ENCODE results near the gene LIMS4.
"Not testable (repeated sequence)": the region's sequence is repeated elsewhere in the genome, so short reads cannot be mapped to it uniquely, and the experiment has no call there.

LIMS4 gene

DNA sequence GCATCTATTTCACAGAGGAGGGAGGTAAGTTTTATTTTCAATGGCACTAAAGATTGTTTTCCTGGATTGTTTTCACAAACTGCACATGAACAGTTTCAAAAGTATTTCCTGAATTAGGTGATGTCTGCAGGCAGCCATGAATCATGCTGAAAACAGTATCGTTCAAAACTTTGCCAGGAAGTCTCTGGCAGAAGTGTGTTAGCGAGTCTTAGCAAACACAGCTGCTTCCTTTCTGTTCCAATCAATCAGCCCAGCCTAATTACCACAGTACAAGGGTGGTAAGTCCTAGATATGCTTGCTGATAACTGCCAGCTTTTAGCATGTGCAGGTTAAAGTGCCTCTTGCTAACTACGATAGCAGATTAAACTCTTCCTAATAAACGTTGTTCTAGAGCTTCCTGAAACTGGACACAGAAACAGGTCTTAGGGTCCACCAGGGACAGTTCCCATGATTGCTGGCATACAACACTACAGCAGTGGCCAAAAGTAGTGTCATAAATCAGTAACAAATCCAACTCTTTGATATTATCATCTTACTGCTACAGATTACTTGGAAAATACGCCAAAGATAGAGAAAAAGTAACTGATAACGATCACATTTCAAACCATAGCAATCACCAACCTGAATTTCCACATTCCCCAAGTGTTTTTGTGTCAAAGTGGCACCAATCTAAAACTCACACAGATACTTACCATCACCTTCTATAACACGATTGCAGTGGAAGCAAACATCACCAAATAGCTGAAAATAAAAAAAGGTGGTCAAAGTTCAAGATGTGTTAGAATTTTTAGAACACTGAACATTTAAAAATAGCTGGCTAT is 23.3 kb downstream of the LIMS4 start:
- not testable (repeated sequence) for DNase-seq

DNA sequence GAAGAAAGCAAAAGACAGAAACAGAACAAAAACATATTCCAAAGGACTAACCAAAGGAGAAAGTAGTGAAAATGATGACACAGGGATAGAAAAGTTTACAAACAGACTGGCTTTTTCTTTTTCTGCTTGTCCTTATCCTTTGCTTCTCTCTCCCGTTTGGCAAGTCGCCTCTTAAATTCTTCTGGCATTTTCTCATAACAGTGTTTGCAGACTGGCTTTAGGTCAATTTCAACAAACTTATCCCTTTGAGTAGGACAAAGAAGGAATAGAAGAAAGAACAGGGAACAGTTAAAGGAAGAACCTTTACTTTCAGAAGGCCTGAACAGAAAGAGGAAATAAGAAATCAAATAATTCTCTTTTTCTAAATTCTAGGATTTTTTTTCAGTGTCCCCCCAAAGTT is 26.0 kb downstream of the LIMS4 start:
- DNase-seq: not testable (repeated sequence)

DNA sequence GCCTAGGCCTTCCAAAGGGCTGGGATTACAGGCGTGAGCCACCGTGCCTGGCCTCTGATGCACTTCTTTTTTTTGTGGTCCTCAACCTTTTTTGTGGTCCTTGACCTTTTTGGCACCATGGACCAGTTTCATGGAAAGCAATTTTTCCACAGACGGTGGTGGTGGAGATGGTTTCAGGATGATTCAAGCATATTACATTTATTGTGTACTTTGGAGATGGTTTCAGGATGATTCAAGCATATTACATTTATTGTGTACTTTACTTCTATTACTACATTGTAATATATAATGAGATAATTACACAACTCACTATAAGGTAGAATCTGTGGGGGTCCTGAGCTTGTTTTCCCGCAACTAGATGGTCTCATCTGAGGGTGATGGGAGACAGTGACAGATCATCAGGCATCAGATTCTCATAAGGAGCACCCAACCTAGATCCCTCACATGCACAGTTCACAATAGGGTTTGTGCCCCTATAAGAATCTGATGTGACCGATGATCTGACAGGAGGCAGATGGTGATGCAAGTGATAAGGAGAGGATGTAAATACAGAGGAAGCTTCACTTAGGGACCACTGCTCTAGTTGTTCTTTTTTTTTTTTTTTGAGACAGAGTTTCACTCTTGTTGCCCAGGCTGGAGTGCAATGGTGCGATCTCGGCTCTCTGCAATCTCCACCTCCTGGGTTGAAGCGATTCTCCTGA is 29.2 kb downstream of the LIMS4 start:
- not testable (repeated sequence) for DNase-seq

DNA sequence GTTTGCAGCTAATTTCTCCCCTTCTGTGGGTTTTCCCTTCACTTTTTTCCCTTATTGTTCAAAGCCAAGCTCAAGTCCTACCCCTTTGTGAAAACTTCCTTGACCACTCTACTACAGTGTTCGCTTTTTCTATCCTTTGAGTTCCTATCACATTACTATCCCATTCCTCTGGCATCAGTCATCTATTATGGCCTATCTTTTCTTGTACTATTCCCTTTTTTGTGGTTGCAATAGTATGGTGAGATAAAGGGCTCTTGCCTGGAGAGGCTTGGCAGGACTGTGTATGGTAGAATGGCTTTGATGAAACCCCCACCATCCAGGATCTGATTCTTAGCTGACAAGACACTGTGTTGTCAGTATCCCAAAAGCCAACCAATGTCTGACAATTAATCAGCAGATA is 30.7 kb downstream of the LIMS4 start:
- not testable (repeated sequence) for DNase-seq

DNA sequence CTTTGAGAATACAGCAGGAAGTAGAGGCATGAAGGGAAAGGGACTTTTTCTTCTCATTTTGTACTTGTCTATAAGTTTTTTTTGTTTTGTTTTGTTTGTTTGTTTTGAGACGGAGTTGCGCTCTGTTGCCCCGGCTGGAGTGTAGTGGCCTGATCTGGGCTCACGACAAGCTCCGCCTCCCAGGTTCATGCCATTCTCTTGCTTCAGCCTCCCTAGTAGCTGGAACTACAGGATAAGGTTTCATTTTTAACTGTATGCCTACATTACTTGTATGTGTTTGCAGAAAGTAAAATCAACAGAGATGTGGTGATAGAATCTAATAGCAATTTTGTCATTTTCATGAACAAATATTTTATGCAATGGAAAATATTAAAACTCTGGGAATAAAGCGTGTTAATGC is 38.1 kb downstream of the LIMS4 start:
- not testable (repeated sequence) for DNase-seq

DNA sequence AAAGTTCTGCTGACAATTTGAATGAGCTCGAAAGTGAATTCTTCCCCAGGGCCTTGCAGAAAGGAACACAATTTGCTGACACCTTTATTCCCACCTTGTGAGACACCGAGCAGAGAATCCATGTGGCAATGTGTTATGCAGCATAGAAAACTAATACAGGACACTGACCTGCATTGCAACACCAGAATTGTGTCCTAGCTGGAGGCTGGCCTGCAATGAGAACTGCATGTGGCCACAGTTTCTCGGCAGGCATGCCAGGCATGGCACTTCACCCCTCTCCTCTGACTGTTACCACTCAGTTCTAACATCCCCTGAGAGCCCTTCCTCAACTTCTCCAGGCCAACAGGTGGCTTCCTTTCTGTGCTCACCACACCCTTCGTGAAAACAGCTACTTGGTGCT is 46.9 kb downstream of the LIMS4 start:
- DNase-seq: not testable (repeated sequence)

DNA sequence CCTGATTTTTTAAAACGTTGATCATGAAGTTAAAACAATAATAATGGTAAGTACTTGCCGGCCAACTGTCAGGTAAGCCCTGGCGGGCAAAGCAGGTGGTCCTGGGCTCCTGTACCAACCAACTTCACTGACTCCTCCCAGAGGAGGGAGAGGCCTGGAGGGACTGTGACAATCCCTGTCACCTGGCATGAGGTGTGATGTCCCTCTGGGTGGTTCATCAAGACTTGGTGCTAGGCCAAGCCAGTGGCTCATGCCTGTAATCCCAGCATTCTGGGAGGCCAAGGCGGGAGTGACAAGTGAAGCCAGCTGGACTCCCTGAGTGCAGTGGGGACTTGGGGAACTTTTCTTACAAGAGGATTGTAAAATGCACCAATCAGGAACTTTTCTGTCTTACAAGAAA is 48.2 kb downstream of the LIMS4 start:
- DNase-seq: not testable (repeated sequence)

DNA sequence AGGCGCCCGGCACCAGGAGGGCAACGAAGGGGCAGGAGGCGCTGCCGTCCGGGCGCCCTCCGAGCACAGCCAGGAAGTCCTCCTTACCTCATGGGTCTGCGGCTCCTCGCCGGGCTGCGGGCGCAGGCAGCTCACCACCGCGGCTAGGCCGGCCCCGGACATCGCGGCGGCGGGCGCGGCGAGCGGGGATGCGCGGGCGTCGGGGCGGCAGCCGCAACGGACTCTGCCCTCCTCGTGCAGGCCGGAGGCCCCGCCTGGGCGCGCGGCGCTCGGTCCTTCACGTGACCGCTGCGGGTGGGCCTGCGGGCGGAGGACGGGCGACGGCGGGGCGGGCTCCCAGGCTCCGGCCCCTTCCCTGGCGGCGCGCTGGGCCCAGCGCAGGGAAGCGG is 49.0 kb downstream of the LIMS4 start:
- not testable (repeated sequence) for DNase-seq

DNA sequence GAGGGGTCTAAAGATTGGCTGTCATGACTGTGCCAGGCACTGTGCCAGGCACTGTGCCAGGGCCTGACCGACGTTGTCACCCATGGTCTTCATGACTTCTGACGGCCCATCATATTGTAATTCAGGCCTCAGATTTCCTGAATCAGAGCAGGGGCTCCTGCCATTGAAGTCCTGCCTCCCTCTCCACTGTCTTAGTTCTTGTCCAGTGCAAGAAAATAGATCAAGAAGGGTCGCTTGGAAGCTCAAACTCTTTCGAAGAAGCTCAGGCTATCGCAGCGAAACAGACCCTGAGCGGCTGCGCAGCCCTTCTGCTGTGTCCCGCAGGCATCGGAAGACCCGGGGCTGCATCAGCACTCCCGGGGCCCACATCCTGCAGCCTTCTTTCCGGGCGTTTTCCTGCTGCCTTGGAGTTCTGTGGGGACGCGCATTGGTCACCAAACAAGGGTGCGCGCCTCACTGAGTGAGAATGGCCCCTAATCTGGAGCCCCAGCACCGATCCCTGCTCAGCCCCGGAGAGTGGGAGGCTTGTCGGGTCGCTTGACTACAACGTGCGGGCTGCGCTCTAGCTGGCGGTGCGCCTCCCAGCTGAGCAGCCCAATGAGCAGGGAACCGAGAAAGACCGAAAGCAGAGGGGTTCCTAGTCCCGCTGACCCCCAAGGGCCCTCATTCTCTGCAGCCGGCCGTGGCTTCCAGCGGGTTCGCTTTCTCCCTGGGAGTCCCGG is 49.6 kb downstream of the LIMS4 start:
- DNase-seq: not testable (repeated sequence)

DNA sequence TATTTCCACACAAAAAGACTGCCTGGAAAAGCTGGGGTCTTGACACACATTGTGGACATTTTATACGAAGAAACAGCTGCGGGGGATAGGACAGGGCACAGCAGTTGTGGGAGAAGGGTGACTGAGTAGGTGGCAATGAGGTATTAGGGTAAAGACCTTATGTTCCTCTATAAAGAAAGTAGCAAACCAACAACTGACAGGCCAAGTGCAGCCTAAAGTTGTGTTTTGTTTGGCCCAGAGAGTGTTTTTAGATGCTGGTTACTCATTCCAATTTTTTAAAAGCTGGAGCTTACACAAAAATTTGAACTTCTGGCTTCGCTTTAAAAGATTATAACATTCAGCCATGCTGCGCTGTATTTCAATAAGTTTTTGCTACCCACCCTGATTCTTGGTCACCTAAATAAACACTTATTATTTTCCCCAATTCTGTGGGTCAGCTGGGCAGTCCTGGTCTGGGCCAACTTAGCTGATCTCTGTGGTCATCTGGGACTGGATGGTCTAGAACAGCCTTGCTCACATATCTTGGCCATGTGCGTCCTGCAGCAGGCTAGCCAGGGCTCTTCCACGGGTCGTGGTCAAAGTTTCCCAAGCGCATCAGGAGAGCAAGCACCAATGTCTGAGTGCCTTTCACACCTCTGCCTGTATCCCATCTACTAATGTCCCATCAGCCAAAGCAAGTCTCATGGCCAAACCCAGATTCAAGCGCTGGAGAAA is 51.8 kb downstream of the LIMS4 start:
- not testable (repeated sequence) for DNase-seq

DNA sequence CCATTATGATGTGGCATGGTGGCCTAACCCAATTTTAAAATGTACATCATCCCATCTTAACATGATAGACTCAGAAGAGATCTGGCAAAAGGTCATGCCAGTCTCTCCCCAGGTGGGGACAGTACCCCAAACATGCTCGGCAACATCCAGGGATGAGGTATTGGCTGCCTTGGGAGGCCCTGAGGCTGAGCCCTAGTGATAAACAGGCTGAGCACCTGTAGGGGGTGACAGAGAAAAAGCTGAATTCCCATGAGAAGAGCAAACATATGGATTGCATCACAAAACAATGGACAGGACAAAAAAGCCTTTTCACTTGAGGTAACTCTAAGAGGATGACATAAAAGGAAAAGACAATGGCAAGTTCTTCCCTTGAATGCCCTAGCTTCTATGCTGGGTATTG is 65.5 kb downstream of the LIMS4 start:
- DNase-seq: not testable (repeated sequence)

DNA sequence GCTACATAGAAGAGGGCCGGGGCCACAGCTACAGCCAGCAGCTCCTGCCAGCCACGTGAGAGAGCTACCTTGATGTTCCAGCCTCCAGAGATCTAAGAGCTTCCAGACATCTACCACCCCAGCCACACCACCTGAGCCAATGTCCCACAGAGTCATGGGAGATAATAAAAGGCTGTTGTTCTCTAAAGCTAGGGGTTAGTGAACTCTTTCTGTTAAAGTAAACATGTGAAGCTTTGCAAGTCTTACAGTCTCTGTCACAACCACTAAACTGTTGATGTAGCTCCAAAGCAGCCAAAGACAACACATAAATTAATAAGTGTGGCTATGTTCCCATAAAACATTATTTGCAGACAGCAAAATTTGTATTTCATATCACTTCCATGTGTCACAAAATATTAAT is 67.6 kb downstream of the LIMS4 start:
- not testable (repeated sequence) for DNase-seq

DNA sequence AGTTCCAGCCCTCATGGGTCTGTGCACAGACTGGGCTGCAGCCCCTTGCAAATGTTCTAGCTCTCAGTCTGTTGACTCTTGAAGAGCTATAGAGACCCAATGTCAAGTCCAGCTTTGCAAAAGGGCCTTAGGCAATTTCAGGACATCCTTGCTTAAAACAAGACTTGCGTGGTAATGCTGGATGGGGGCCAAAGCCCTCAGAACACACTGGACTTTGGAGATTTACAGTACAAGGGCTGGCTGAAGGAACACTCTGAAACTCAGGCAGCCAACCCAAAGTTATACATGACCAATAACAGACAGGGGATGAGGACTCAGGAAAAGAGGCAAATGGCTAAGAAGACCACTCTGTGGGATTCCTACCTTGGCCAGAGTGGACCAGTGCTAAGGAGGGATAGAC is 68.4 kb downstream of the LIMS4 start:
- not testable (repeated sequence) for DNase-seq

DNA sequence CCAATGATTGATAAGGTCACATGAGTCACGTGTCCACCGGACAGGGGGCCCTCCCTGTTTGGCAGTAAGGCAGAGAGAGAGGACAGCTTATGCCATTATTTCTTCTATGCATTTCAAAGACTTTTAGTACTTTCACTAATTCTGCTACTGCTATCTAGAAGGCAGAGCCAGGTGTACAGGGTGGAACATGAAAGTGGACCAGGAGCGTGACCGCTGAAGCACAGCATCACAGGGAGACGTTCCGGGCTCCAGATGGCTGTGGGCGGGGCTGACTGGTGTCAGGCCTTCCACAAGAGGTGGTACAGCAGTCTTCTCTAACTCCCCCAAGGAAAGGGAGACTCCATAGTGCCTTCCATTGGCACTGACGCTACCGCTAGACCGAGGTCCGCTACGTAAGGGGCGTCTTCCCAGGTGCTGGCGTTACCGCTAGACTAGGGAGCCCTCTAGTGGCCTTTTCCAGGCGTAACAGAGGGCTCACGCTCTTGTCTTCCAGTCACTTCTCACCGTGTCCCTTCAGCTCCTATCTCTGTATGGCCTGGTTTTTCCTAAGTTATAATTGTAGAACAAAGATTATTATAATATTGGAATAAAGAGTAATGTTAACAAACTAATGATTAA is 71.5 kb downstream of the LIMS4 start:
- DNase-seq: not testable (repeated sequence)

DNA sequence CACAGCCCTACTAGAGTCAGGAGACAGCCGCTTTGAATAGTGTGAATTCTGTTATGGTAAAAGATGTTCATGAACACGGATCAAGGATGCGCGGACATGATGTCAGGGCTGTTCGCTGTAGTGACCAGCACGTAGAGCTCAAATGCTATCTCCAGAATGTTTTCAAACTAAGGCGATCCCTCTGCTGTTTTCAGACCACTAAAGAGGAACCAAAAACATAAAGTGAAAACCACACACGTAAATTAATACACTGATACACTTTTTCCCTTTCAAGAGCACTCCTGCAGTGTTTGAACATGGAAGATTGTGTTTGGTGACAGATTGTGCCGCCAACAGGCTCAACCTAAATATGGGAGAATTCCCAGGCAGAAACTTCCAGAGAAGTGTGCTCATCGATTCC is 73.2 kb downstream of the LIMS4 start:
- not testable (repeated sequence) for DNase-seq

DNA sequence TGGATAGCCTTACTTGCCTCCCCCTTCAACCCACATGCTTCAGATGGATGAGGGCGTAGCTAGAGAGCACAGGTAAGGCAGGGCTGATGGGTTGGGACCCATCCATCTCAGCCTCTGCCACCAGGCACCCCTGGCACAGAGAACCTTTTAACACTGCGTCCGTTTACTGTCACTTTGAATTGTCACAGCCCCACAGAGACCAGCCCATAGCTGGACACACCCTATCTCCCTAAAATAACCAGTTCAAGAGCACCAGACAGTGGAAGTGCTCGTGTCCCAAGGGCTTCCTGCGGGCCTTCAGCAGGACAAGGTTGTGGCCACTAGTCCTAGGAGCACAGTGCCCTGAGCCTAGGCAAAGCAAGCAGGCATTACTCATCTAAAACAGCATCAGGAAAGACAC is 76.6 kb downstream of the LIMS4 start:
- DNase-seq: not testable (repeated sequence)
